ENCODE measurements around the gene MOB4. TPM values are rescaled to one million over a fixed set of nuclear protein-coding genes. Genes with fewer than 3 reads are reported as not detected.
"Not testable (repeated sequence)": the region's sequence is repeated elsewhere in the genome, so short reads cannot be mapped to it uniquely, and the experiment has no call there.

The MOB4 gene
- total RNA-seq = 22.8 TPM

DNA sequence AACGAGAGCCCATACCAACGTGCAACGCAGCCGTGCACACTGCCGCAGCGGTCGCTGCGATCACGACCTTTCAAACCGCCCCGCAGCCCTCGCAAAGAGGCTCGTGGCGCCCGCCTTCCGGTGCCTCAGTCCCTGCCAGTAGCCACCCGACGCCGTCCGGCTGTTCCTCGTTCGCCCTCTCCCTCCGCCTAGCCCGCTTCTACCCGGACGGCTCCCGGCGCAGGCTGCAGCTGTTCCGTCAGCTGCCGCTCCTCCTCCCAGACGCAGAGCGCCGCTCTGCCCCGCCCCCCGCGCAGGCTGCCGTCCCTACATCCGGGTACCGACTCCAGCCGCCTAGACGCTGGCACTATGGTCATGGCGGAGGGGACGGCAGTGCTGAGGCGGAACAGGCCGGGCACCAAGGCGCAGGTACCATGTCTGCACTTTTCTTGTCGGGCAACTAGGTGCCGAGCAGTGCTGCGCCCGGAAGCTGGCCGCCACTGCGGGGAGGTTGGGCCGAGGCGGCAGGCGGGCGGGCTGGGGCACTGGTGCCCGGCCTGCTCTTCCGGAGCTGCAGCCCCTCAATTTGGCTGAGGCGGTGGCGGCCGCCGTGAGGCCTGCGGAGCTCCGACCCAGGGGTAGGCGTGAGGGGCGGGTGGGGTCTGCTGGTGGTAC lies at the start of gene MOB4:
TSS of gene MOB4 (plus strand) at position 328 of the 654 bp plus-strand sequence. CDS start at position 349, 21 bp downstream.
- DNase-seq (ENCODE audit: low spot score) = peak; percentile 97

DNA sequence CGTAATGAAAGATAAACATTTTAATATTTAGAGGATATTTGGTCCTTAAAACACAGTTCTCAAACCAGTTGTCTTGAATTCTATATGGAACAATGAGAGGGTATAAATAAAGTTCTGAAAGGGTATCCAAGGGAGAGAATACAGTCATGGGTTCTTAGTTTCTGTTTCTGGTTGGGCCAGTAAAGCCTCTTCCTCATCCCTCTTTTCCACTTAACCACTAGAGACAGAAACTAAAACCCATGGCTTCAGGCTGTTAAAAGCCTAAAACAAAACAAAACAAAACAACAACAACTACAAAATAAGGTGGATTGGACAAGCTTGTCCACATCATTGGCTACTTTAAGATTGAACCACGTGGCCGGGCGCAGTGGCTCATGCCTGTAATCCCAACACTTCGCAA lies 43.7 kb upstream of the MOB4 start:
- no peak for DNase-seq (ENCODE audit: low spot score)

DNA sequence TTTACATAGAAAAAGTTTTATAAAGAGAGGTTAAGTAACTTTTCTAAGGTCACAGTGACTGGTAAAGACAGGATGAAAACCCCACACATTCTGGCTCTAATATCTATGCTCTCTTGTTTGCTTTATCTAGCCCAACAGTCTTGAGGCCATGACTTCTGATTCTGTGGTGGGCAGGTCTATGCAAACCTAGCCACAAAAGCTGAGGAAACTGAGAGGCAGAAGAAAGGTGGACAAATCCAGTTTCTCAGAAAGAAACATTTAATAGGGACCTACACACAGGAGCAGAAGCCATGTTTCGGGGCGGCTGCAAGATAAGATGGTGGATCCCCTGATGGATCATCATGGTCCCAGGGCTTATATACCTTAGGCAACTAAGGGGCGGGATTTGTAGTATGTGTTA lies 38.1 kb upstream of the MOB4 start:
- DNase-seq (ENCODE audit: low spot score) = no peak

DNA sequence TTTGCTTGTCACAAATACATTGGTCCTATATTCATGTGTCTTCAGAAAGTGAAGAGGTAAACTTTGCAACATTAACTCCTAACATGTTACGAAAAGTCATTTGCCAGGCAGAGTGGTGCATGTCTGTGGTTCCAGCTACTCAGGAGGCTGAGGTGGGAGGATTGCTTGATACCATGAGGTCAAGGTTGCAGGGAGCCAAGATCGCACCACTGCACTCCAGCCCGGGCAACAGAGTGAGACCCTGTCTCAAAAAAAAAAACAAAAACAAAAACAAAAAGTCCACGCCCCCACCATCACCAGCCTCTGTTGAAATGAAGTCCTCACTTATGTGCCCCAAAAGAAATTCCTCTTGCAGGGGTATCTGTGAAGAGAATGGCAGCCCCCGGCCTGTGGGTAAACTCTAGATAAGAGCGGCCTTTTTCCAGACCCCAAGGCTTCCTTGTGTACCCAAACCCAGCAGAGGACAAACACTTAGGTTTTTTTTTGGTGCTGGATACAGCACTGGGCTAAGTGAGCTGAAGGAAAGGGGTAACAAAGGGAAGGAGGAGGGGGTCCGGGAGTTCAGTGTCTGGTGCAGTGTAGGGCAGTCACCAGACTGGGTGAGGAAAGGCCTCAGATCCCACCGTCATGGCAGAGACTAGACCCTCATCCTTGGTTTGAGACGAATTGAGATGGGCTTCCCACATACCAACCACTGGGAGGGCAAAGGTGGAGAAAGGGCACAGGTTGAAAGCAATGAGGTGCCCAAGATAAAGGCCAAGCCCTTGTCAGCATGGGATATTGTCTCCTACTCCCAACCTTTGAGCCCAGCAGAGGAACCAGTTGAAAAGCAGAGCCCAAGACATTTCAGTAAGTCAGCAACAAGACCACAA lies 35.5 kb upstream of the MOB4 start:
- DNase-seq (ENCODE audit: low spot score) = no peak

DNA sequence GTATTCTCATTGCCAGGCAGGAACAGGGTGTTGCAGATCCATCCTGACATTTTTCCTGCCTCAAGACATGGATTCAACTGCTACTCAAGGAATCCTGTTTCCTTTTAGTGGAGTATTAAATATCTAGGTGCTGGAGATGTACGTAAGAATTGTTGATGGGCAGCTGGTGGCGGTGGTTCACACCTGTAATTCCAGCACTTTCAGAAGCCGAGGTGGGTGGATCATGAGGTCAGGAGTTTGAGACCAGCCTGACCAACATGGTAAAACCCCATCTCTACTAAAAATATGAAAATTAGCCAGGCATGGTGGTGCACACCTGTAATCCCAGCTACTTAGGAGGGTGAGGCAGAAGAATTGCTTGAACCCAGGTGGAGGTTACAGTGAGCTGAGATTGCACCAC lies 31.6 kb upstream of the MOB4 start:
- not testable (repeated sequence) for DNase-seq (ENCODE audit: low spot score)

DNA sequence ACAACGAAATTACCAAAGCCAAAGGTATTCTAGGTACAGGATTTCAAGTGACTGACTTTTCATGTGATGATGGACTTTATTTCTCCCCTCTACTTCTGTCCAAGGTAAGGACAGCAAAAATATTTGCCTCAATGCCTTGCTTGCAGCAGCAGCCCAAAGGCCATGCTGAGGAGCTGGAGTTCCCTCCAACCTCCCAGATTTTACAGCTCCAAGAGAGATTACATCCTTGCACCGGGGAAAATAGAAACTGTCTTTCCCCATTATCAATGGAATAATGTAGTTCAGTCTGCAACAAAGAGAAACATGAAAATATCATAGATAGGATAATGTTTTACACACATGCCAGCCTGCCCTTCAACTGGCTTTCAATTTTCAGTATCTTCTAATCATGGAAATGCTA lies 29.7 kb upstream of the MOB4 start:
- DNase-seq (ENCODE audit: low spot score) = no peak

DNA sequence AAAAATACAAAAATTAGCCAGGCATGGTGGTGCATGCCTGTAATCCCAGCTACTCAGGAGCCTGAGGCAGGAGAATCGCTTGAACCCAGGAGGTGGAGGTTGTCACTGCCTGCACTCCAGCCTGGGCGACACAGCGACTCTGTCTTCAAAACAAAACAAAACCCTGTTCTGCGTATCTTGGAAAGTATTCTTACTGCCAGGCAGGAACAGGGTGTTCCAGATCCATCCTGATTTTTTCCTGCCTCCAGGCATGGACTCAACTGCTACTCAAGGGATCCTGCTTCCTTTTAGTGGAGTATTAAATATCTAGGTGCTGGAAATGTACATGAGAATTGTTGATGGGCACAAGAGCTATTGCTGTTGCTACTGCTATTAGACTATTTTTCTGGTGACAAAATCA lies 28.5 kb upstream of the MOB4 start:
- no peak for DNase-seq (ENCODE audit: low spot score)

DNA sequence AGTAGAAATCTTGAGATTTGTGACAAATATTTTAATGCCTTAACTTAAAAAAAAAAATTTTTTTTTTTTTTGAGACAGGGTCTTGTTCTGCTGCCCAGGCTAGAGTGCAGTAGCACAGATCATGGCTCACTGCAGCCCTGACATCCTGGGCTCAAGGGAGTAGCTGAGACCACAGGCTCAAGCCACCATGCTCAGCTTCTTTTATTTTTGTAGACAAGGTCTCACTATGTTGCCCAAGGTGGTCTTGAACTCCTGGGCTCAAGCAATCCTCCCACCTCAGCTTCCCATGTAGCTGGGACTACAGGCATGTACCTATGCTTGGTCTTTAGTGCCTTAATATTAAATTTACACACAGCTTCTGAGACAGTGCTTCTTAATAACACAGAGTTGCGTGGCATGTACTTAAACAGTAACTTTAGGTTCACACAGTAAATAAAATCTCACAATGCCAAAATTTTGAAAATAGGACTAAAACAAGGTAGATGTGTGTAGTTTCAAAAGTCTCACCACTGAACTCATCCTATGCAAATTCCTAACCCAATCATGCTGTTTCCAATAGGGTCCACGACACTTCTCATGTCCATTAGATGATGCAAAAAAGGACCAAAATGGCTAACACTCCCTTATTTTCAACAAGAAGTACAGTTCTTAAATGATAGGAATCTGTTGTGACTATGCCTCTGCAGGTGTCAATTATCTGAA lies 20.3 kb upstream of the MOB4 start:
- DNase-seq (ENCODE audit: low spot score) = no peak

DNA sequence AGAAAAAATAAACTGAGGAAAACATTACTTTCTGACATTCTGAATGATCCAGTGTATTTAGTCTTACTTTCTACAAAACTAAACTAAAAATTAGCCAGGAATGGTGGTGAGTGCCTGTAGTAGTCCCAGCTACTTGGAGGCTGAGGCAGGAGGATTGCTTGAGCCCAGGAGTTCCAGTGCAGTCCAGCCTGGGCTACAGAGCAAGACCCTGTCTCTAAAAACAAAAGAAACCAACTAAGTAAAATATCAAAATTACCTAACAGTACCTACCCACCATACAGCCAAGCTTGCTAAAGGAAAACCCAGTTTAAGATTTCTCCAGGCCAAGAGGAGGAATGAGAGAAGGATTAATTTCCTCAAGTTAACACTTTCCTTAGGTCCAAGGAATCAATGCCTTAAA lies 19.2 kb upstream of the MOB4 start:
- DNase-seq (ENCODE audit: low spot score) = no peak

DNA sequence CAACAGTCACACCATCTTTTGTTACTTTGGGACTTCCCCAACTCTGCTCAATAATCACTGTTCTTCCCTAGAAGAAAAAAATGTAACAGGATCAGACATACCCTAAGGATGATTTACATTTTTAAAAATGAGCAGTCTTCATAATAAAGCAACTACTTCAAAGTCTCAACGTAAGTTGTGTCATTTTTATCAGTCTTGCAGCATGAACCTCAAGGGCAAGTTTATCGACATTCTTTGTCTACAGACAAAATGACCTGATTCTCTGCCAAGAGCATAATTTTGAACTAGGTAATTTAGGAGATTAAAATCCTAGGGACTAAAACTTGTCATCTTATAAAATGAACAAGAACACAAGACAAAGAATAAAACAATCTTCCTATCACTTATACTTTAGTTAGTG lies 18.5 kb upstream of the MOB4 start:
- no peak for DNase-seq (ENCODE audit: low spot score)

DNA sequence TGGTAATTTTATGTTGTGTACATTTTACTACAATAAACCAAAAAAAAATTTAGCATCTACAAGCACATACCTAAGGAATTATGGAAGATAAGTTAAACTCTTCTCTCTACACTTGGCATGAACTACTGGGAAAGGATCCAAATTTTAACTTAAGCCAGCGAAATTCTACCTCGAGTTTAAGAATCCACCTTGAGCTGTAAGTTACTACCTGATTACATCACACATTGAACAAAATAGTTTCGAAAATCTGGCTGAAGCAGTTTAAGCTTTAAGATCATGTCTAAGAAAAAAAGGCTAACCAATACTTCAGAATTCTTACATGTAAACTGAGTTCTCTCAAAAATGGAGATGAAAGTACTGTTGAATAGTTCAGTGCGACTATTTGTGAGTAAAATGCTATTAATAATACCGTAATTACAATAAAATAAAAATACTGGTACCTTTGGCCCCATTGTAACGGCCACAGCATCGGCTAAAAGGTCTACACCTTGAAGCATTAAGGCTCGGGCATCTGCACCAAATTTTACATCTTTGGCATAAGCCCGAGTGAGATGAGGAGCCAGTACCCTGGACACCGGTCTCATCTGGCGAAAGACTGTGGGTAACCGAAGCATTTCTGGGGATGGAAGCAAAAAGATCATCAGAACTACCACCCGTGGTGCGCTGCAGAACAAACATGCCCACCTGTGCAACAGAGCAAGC lies 17.5 kb upstream of the MOB4 start:
- DNase-seq (ENCODE audit: low spot score) = no peak

DNA sequence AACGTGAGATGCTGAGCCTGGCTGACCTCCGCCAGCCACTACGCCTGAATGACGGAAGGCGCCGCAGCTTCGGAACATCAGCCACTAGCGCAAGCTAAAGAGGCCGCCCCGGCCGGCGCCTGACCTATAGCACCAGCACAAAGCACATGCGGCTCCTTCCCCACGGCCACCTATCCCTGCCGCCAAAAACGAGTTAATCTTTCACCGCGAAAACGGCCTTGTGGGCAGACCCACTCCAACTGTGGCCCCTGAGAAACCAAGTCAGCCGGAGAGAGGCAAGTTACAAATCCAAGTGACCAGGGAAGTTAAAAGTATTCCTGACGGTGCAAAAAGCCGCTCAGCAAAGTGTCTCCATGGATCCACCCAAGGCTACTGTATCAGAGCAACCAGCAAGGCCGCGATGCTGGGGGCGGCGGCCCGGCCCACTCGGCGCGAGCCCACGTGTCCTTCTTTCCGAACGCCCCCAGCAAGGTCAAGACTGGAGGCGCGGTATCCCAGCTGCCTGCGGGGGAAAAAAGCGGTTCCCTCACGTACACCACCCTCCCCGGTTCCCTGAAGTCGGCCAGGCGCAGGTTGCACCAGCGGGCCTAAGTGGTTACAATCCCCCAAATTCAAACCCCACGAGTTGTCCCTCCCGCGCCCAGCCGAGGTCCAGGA lies 16.8 kb upstream of the MOB4 start:
- peak; percentile 60 for DNase-seq (ENCODE audit: low spot score)

DNA sequence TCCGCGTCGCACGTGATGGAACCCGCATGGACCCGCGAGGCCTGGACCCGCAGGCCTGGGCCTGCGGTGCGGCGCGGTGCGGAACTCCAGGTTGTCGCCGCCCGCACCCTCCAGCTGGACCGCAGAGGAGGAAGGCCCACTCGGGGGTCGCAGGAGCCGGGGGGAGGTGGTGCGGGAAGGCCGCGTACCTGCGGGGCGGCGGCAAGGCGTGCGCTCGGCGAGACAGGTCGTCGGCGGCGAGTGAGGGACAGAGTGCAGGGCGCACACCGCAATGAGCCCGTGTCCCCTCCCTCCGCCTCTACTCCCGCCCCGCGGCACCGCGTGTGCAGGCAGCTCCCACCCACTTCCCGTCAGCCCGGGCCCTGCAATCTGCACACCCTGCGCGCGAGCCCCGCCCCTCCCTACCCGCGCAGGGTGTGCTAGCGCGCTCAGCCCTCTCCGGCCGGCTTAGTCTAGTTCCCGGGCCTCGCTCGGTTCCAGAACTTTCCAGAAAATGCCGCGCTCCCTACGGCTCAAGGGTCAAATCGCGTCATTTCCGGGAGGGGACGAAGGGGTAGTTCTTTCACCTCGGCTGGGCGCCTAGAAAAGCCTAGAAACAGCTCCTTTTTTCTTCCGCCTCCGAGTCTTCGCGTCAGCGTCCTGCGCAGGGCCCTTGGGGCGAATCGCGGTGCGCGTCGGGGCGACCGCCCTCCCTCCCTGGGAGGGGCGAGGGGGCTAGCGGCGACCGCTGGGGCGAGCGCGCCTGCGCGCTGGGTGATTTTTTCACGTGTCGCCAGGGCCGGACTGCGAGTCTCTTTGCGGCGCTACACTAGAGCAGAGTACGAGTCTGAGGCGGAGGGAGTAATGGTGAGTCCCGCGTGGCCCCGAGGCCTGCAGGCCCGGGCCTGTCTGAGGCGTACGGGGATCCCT lies 16.0 kb upstream of the MOB4 start, which contains the start of the genes HSPD1 and HSPE1:
TSS of gene HSPD1 (minus strand) at position 247 of the 909 bp plus-strand sequence. CDS start 992 bp downstream, outside the sequence.
TSS of gene HSPE1 (plus strand) at position 786 of the 909 bp plus-strand sequence. CDS start at position 844, 58 bp downstream.
- peak; percentile 99 for DNase-seq (ENCODE audit: low spot score)

DNA sequence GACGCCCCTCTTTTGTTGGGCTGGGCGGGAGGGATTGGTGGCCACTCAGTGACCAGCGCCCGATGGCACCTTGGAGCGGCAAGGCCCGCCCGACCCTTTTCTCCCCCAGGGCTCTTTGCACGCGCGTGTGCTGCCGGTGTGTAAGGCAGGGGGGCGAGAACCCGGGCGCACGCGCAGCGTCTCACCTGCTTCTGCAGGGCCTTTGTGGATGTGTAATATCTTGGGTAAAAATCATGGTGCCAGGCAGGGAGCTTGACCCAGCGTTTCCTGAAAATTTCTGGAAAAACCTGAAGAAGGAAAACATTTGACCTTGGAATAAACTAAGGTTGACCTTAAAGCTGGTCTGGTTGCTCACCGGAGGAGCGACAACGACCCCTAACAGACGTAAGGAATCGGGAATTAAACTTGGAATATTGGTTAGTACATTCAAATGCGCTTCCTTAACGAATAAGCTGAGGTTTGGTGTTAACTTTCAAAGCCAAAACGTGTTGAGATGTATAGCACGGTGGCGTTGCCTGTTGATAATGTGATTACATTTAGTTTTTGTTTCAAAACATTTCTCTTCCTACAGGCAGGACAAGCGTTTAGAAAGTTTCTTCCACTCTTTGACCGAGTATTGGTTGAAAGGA lies 15.2 kb upstream of the MOB4 start:
- DNase-seq (ENCODE audit: low spot score) = no peak

DNA sequence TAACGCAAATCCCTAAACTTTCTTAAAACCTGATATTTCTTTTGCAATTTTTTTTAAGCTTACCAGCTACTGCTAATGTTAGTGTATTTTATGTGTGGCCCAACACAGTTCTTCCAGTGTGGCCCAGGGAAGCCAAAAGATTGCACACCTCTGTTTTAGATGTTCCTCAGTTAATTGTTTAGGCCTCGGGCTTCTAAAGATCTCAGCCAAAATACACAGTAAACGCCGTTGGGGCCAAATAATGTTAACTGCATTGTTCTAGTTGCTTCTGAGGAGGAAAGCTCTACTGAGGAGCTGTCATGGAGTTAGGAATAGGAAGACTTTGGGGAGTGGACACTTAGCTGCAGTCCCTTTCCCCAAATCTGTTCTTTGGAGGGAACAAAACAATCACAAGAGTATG lies 13.7 kb upstream of the MOB4 start:
- no peak for DNase-seq (ENCODE audit: low spot score)

DNA sequence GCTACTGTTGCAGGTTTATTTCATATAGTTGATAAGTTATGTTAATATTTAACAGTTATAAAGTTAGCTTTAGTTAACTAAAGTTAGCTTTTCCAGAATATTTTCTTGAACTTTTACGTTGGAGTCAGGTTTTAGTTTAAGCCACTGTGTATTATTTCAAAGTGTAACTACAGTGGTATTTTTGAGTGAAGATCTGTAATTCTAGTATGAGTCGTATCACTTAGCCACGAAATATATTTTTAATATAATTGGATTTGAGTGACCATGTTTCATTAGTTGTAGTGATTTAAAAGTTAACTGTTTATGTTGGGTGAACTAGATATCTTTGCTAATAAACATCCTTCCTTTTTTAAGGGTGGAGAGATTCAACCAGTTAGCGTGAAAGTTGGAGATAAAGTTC lies 13.2 kb upstream of the MOB4 start:
- no peak for DNase-seq (ENCODE audit: low spot score)

DNA sequence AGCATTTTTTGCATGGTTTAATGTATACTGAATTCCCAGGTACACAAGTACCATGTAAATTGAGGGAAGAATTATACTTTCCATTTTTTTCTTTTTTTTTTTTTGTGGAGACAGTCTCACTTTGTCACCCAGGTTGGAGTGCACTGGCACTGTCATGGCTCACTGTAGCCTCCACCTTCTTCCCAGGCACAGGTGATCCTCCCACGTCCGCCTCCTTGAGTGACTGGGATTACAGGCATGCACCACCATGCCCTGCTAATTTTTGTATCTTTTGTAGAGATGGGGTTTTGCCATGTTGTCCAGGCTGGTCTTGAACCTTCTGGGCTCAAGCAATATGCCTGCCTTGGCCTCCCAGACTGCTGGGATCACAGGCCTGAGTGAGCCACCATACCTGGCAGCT lies 11.9 kb upstream of the MOB4 start:
- DNase-seq (ENCODE audit: low spot score) = no peak

DNA sequence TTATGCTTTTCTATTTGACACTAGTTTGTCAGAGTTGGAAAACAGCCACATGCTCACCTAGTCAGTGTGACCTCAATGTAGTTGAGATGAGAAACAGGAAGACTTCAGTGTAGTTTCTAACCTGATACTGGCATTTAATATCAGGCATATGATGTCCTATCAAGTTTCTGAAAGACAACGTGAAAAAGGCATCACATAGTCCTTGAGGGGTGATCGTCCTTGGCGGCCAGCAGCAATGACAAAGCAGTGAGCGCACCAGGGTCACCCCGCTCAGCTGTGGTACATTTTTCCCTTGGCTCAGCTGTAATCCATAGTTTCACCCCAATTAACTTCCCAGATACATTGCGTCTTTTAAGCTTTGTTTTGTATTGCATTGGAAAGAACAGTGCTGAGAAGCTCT lies 11.4 kb upstream of the MOB4 start:
- no peak for DNase-seq (ENCODE audit: low spot score)

DNA sequence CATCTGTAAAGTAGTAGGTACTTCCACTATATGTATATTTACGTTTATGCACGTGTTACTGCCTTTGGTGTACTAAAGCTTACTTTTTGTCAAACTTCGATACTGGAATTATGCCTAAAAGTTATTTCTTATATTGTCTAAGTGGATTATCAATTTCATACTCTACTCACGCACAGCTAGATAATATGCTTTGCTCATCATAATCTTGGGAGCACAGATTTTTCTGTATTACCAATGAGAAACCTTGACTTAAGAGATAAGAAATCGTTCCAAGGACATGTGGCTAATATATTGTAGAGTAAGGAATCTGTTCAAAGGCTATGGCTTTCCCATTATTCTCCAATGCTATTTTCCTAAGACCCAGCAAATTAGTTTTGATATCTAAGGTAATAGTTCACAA lies 9.2 kb upstream of the MOB4 start:
- no peak for DNase-seq (ENCODE audit: low spot score)

DNA sequence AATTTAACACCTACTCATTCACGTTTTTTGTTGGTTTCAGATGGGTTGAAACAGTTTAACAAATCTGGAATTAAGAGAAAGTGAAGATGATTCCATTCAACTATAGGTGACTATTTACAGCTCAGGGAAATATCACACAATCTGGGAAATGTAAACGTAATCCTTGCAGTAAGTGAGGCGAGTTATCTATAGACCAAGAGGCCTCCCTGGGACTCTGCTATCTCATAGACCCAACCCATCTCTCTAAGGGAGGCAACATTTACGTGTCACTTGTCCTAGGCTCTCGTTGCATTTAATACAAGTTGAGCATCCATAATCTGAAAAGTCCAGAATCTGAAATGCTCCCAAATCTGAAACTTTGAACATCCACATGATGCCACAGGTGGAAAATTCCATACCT lies 2.0 kb upstream of the MOB4 start:
- DNase-seq (ENCODE audit: low spot score) = no peak
